HG03064 (cell line): ENCODE measurements around the gene TRPM5.

Experiments used
- ATAC-seq: cut with Tn5 transposase; IDR thresholded peaks from one replicate; pipeline ENCODE4 v1.9.1; 2021; ENCODE audit warnings: low read depth; ENCODE audit not compliant: unreplicated experiment

Gene TRPM5

GRCh38 chr11:2409611-2410468, 34.5 kb downstream of the TRPM5 start:
- no peak for ATAC-seq

- no peak for ATAC-seq
Observed at GRCh38 chr11:2409126-2409525, 35.2 kb downstream of the TRPM5 start.

DNA sequence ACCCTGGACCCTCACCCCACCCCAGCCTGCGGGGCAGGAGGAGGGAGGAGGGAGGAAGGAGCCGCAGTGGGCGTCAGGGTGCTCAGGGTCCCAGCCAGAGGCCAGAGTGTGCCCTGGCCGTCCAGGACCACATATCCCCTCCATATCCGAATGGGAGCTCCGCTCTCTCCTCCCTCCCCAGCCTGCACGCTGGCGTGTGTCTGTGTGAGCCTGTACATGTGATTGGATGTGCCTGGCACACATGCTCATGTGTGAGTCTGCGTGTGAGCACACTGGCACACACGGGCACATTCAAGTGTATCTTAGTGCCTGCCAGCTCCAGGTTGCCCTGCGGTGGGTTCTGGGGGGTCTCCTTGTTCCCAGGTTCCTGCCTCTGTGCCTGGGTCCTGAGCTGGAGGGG, 35.6 kb downstream of the TRPM5 start:
- ATAC-seq, result no peak

DNA sequence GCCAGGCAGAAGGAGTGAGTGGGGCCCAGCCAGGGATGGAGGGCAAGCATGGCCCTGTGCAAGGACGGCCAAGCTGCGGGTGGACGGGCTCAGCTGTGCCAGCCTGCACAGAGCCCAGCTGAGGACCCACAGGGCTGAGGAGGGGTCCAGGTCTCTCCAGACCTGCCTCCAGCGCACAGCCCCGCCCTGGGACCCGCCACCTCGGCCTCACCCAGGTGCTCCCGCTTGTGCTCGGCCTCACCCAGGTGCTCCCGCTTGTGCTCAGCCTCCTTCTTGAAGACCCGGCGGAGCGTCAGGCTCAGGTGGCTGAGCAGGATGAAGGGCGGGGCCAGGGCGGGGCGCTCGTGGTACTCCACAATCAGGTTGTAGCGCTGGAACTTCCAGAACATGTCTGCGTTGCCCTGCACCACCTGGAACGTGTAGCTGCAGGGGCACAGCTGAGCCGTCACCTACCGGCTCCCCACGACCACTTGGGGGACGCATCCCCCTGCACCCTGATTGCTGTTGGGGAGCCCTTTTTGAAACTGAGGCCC, 37.4 kb downstream of the TRPM5 start:
- ATAC-seq, result no peak

GRCh38 chr11:2406451-2406850, 37.9 kb downstream of the TRPM5 start:
- no peak for ATAC-seq

GRCh38 chr11:2404735-2405196, 39.5 kb downstream of the TRPM5 start:
- no peak for ATAC-seq

GRCh38 chr11:2402890-2403645, 41.2 kb downstream of the TRPM5 start:
- no peak for ATAC-seq

- ATAC-seq, result no peak
Observed at GRCh38 chr11:2402106-2402505, 42.2 kb downstream of the TRPM5 start.

DNA sequence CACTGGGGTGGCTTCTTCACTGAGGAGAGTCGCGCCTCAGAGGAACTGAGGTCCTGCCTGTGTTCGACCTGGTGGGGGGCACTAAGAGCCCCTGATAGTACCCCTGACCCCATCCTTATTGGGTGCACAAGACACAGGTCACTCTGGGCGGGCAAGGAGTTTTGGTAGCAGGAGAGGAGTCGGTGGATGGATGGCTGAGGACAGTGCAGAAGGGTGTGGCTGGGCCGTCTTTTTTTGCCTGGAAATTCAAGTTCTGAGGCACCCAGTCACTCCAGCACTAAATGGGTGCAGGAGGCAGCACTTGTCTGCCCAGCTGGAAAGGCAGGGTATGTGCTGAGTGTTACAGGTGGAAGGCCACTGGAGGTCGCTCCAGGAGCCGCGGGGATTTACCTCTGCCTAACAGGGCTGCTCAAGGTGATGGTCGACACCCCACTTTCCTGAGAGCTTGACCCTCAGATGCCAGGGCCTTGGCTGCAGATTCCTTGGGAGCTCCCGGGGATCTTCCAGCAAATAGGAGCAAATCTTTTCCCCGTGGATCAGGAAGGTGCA, 42.8 kb downstream of the TRPM5 start:
- ATAC-seq, result no peak

DNA sequence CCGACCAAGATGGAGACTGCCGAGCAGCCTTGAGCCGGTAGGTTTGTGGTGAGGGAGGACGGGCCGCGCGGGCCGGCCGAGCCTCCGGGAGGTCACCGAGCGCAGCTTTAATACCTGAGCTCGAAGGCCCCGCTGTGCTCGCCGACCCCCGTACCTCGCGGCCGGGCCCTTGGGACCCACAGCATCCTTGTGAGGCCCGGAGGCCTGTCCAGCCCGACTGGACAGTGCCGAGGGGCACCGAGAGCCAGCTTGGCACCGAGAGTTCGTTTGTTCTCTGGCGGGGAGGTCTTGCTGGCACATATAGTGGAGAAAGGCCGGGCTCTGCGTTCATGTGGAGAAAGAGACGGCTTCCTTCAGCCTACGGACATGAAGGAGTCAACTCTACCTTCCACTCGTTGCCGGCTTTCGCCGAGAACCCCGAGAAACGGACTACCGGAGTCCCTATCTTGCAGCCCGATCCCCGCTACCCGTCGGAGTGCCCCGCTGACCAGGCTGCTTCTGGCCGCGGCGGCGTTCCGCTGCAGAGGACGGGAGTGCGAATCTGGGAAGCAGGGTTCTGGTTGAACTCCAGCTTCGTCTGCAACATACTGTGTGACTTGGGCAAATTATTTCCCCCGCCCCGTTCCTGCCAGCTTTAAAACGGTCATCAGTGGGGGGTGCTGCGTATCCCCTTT, 43.4 kb downstream of the TRPM5 start:
- peak; percentile 5 for ATAC-seq

DNA sequence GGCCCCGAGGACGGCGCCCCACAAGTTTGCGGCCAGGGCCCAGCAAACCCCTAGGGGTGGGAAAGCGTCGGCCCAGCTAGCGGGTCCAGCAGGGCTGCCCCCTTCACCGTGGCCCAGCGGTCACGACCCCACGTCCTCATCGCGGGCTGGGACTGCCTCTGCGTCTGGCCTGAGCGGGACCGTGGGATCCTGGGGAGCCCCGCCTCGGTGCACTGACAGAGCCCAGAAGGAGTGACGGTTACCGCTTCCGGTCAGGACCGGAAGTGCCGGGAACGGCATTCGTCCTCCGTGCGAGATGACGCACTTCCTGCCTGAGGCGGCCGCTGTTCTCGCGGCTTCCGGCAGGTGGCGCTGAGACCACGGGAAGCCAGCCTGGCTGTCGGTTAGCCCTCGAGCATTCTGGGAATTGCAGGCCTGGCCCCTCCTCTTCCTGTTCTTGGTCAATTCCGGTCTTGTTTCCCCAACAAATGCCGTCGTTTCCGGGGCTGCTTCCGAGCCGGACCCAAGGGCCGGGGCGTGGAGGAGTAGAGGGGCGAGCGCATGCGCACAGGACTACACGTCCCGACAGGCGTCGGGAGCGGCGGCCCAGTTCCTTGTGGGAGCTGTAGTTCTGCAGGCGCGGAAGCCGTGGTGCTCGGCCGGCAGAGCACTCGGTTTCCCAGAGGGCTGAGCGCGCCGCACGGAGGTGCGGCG, 44.1 kb downstream of the TRPM5 start, which contains the start of gene TSSC4:
TSSC4 (plus strand) TSS at position 682 of the 693 bp plus-strand sequence. CDS start 1,884 bp downstream, outside the sequence.
- peak; percentile 75 for ATAC-seq

DNA sequence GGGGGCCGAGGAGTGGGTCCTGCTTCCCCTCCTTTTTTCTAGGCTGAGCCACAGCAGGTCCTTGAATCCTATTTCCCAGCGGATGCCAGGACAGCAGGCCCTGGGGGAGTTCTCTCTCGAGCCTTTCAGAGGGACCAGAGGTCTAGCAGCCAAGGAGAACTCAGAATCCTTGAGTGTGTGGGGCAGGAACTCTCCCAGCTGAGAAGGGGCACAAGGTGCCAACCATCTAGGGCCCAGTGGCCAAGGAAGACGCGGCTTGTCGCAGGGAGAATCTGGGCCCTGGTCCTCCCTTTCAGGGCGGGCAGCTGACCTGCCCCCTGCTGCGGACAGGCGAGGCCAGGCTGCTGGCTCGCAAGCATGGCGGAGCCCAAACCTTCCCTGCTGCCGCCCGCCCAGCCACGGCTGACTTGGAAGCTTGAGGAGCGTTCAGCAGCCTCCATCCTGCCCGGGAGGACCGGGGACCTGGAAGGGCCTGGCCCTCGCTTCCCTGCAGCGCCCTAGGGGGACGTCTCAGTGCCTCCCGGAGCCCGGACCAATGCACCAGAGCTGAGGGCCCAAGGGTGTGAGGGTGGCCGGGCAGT, 44.7 kb downstream of the TRPM5 start:
- peak; percentile 0 for ATAC-seq

DNA sequence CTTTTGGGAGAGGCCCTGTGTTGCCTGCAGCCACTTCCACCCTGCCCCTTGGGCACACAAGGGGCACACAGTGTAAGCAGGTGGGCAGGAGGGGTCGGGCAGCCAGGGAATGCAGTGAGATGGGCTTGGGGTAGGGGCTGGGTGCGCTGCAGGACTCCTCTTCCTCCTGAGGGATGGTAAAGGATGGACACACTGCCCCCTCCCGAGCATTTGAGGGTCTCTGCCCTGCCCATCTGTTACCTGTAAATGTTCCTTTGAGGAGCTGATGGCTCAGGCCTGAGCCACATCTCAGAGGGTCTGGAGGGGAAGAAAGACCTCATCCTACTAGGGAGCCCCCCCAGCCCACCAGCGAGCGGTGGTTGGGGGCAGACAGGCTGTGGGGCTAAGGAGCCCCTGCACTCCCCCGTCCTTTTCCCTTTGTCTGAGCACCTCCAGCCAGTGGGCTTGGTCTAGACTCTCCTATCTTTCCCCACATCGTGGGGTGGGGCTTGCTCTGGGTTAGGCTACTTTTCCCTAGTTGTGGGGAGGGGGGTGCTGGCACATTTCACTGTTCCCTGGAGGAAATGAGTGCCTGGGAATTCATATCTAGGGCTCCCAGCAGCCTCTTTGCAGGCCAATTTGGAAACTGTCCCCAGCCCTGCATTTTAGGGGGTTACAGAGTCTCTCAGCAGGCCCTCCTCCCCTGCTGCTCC, 45.5 kb downstream of the TRPM5 start:
- ATAC-seq, result no peak

DNA sequence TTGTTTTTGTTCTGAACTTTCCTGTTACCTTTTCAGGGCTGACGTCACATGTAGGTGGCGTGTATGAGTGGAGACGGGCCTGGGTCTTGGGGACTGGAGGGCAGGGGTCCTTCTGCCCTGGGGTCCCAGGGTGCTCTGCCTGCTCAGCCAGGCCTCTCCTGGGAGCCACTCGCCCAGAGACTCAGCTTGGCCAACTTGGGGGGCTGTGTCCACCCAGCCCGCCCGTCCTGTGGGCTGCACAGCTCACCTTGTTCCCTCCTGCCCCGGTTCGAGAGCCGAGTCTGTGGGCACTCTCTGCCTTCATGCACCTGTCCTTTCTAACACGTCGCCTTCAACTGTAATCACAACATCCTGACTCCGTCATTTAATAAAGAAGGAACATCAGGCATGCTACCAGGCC, 47.3 kb downstream of the TRPM5 start:
- no peak for ATAC-seq

GRCh38 chr11:2396471-2396870, 47.8 kb downstream of the TRPM5 start:
- no peak for ATAC-seq

GRCh38 chr11:2395856-2396255, 48.5 kb downstream of the TRPM5 start:
- ATAC-seq, result no peak

- no peak for ATAC-seq
Observed at GRCh38 chr11:2395211-2395730, 49.0 kb downstream of the TRPM5 start.

GRCh38 chr11:2394818-2395105, 49.6 kb downstream of the TRPM5 start:
- no peak for ATAC-seq
